Keratinocyte (primary cell): ENCODE measurements around the gene KIF26A. TPM values are rescaled to one million over a fixed set of nuclear protein-coding genes. Genes with fewer than 3 reads are reported as not detected.

Source experiments
- DNase-seq: peaks from one replicate; pipeline ENCODE4 v3.0.0-alpha.2; 2011; ENCODE audit warnings: low read depth, missing footprints, low spot score
- FAIRE-seq: peaks from 2 replicates; lab custom pipeline; 2011; peaks lifted over from hg19 to GRCh38; lab: Jason Lieb, UNC
- H2AFZ ChIP-seq: 2 replicates; pipeline ENCODE4 v1.6.0; 2012; ENCODE audit warnings: low read length, control low read depth, inconsistent platforms; ENCODE audit not compliant: control insufficient read depth
- H3K27ac ChIP-seq: 2 replicates; pipeline ENCODE4 v1.5.1; 2011; ENCODE audit warnings: low read length; ENCODE audit not compliant: control insufficient read depth, insufficient read depth
- H3K27me3 ChIP-seq: 3 replicates; pipeline ENCODE4 v1.6.0; 2011; ENCODE audit warnings: low read length; ENCODE audit not compliant: control insufficient read depth, insufficient read depth; ENCODE audit errors: extremely low read depth
- H3K36me3 ChIP-seq, 2 experiments: 2 replicates in 1 of 2; 3 replicates in 1 of 2; pipeline ENCODE4 v1.5.1; 2011; ENCODE audit warnings: low read length in 2 of 2, mild to moderate bottlenecking in 1 of 2; ENCODE audit not compliant: control insufficient read depth in 2 of 2, insufficient read depth in 2 of 2; ENCODE audit errors: extremely low read depth in 1 of 2
- H3K4me1 ChIP-seq: 3 replicates; pipeline ENCODE4 v1.5.1; 2011; ENCODE audit warnings: low read length; ENCODE audit not compliant: control insufficient read depth, insufficient read depth; ENCODE audit errors: extremely low read depth
- H3K4me2 ChIP-seq: 3 replicates; pipeline ENCODE4 v1.6.0; 2011; ENCODE audit warnings: low read depth, low read length; ENCODE audit not compliant: control insufficient read depth, insufficient read depth; ENCODE audit errors: extremely low read depth
- H3K4me3 ChIP-seq, 3 experiments: fragments of 200-600 bp in 1 of 3; sonication (generic) in 1 of 3; 2 replicates in 2 of 3; 3 replicates in 1 of 3; pipeline ENCODE4 v1.5.1; 2011 to 2016; ENCODE audit warnings: low read length in 3 of 3, mild to moderate bottlenecking in 3 of 3, control low read depth in 2 of 3, inconsistent platforms in 1 of 3, low read depth in 1 of 3, mixed read lengths in 1 of 3, mixed run types in 1 of 3, moderate library complexity in 1 of 3; ENCODE audit not compliant: control insufficient read depth in 2 of 3, insufficient read depth in 2 of 3; ENCODE audit errors: extremely low read depth in 1 of 3
- H3K79me2 ChIP-seq: 2 replicates; pipeline ENCODE4 v1.6.0; 2012; ENCODE audit warnings: low read length; ENCODE audit not compliant: control insufficient read depth, insufficient read depth
- H3K9ac ChIP-seq: 3 replicates; pipeline ENCODE4 v1.6.0; 2011; ENCODE audit warnings: low read length; ENCODE audit not compliant: control insufficient read depth, insufficient read depth; ENCODE audit errors: extremely low read depth
- H3K9me1 ChIP-seq: 3 replicates; pipeline ENCODE4 v1.6.0; 2011; ENCODE audit warnings: low read length; ENCODE audit not compliant: control insufficient read depth, insufficient read depth; ENCODE audit errors: extremely low read depth
- H3K9me3 ChIP-seq: 2 replicates; pipeline ENCODE4 v1.5.1; 2012; ENCODE audit warnings: low read depth, low read length; ENCODE audit not compliant: control insufficient read depth
- H4K20me1 ChIP-seq: 3 replicates; pipeline ENCODE4 v1.6.0; 2011; ENCODE audit warnings: low read length; ENCODE audit not compliant: control insufficient read depth, insufficient read depth; ENCODE audit errors: extremely low read depth
- EZH2 ChIP-seq: IDR thresholded peaks from one replicate; pipeline ENCODE4 v1.6.1; 2012; ENCODE audit warnings: inconsistent platforms, mild to moderate bottlenecking, low read length, moderate library complexity
- dilution Hi-C: fragments of 300-500 bp; cut with MboI; formaldehyde crosslinking; loops from one replicate; pipeline ENCODE4 v1.7.0; 2020; ENCODE audit warnings: low sequenced_read_pairs; ENCODE audit not compliant: extremely low pct_ligation_motif_present
- polyA plus RNA-seq, 5 experiments: library from polyadenylated mRNA; depleted of rRNA in 3 of 5; stranded (reverse) in 3 of 5; stranded (forward) in 1 of 5; unstranded in 1 of 5; fragments of >200 nt; gene quantifications; 1 replicate in 1 of 5; 2 replicates in 3 of 5; 3 replicates in 1 of 5; pipeline versions ENCODE4 v1.2.1 to v1.2.3, GENCODE V29; 2011 to 2012; ENCODE audit warnings: missing spikeins in 2 of 5, low read depth in 1 of 5, low replicate concordance in 1 of 5
- TF ChIP-seq, protein P1 (sequence below), 3 experiments: IDR thresholded peaks in 1 of 3; conservative IDR thresholded peaks in 1 of 3; optimal IDR thresholded peaks in 1 of 3; 2 replicates in 2 of 3; 3 replicates in 1 of 3; pipeline versions ENCODE3 to v1.5.1; 2011; ENCODE audit warnings: low read length in 3 of 3, mild to moderate bottlenecking in 3 of 3, moderate library complexity in 2 of 3, control low read depth in 1 of 3, inconsistent platforms in 1 of 3; ENCODE audit not compliant: insufficient read depth in 2 of 3; ENCODE audit errors: extremely low read depth in 1 of 3

KIF26A gene
- polyA plus RNA-seq, 1 donor (not counting 4 experiments of a cell fraction or from before 2014, with no cell fraction given) = 0.07 TPM

DNA sequence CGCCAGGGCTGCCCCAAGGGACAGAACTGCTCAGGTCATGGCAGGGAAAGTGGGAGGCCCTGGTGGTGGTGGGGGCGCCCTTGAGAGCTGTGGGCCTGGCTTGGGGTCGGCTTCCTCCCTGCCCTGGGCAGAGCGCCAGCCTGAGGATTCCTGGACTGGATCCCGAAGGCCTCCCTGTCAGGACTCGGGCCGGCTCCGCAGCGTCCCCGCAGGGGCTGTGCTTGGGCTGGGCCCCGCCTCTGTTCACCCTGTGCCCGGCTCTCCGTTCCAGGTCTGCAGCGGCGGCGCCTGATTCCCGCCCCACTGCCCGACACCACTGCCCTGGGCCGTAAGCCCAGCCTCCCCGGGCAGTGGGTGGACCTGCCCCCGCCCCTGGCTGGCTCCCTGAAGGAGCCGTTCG is 39.9 kb downstream of the KIF26A start:
- dilution Hi-C loops = no loop called here
- Histone ChIP-seq H3K27me3 (peaks cover 4% of the 10 kb centered on the region), H3K4me2 (no peak overlapping the region), H3K4me3 (peak overlapping the region in 1 of 3 experiments; percentile 2), H3K36me3 (no peaks in the 10 kb centered on the region), H3K9me1 (no peaks in the 10 kb centered on the region), H3K4me1 (peaks cover 12% of the 10 kb centered on the region), H3K9me3 (no peaks in the 10 kb centered on the region), H2AFZ (no peak overlapping the region), H3K9ac (no peak overlapping the region), H3K27ac (no peak overlapping the region), H4K20me1 (no peaks in the 10 kb centered on the region), H3K79me2 (no peaks in the 10 kb centered on the region)
- TF ChIP-seq, protein P1, sequence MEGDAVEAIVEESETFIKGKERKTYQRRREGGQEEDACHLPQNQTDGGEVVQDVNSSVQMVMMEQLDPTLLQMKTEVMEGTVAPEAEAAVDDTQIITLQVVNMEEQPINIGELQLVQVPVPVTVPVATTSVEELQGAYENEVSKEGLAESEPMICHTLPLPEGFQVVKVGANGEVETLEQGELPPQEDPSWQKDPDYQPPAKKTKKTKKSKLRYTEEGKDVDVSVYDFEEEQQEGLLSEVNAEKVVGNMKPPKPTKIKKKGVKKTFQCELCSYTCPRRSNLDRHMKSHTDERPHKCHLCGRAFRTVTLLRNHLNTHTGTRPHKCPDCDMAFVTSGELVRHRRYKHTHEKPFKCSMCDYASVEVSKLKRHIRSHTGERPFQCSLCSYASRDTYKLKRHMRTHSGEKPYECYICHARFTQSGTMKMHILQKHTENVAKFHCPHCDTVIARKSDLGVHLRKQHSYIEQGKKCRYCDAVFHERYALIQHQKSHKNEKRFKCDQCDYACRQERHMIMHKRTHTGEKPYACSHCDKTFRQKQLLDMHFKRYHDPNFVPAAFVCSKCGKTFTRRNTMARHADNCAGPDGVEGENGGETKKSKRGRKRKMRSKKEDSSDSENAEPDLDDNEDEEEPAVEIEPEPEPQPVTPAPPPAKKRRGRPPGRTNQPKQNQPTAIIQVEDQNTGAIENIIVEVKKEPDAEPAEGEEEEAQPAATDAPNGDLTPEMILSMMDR (optimal IDR thresholded peaks at IDR 0.05 in 1 of 3, IDR thresholded peaks at IDR 0.05 in 1 of 3, conservative IDR thresholded peaks at IDR 0.05 in 1 of 3; ENCODE audit: extremely low read depth in 1 of 3, insufficient read depth in 2 of 3, low read length in 3 of 3) = no peak
- TF ChIP-seq EZH2 = no peak
- FAIRE-seq (no peak), DNase-seq (no peak)

DNA sequence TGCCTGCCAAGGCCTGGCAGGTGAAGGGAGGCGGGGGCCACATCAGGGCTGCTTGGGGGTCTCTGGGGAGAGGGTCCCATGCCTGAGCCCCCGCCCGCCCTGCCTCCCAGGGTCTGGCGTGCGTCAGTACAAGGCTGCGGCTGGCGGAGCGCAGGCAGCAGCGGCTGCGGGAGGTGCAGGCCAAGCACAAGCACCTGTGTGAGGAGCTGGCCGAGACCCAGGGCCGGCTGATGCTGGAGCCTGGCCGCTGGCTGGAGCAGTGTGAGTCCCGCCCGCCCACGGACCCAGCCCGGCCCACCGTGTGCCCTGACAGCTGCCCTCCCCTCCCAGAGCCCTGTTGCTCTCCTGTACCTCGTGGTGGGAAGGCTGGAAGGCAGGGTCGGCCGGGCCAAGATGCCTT is 40.7 kb downstream of the KIF26A start:
- Histone ChIP-seq H3K4me2 (no peak overlapping the region), H3K4me1 (peaks cover 12% of the 10 kb centered on the region), H3K27me3 (peaks cover 4% of the 10 kb centered on the region), H3K27ac (no peak overlapping the region), H3K4me3 (no peak overlapping the region), H3K36me3 (no peaks in the 10 kb centered on the region), H3K9me1 (no peaks in the 10 kb centered on the region), H3K79me2 (no peaks in the 10 kb centered on the region), H2AFZ (no peak overlapping the region), H4K20me1 (no peaks in the 10 kb centered on the region), H3K9me3 (no peaks in the 10 kb centered on the region), H3K9ac (no peak overlapping the region)
- dilution Hi-C loops = no loop called here
- FAIRE-seq (no peak), DNase-seq (no peak)
- TF ChIP-seq, protein P1 (optimal IDR thresholded peaks at IDR 0.05 in 1 of 3, IDR thresholded peaks at IDR 0.05 in 1 of 3, conservative IDR thresholded peaks at IDR 0.05 in 1 of 3; ENCODE audit: extremely low read depth in 1 of 3, insufficient read depth in 2 of 3, low read length in 3 of 3) = no peak
- no peak for TF ChIP-seq EZH2
